Urinary bladder (tissue), 4 donors: ENCODE results near the gene ARMC5. TPM values are rescaled to one million over a fixed set of nuclear protein-coding genes. Genes with fewer than 3 reads are reported as not detected.
"Not testable (repeated sequence)": the region's sequence is repeated elsewhere in the genome, so short reads cannot be mapped to it uniquely, and the experiment has no call there.

Experiments
- DNase-seq: peaks from one replicate; pipeline ENCODE4 v3.0.0-alpha.2; 2015; ENCODE audit errors: extremely low spot score
- H3K27ac ChIP-seq: one replicate; pipeline ENCODE4 v1.5.1; 2013; ENCODE audit warnings: low read depth, mild to moderate bottlenecking, moderate library complexity
- H3K36me3 ChIP-seq: one replicate; pipeline ENCODE4 v1.6.1; 2013; ENCODE audit warnings: mild to moderate bottlenecking, moderate library complexity; ENCODE audit not compliant: insufficient read depth
- H3K4me1 ChIP-seq: one replicate; pipeline ENCODE4 v1.6.1; 2013; ENCODE audit warnings: mild to moderate bottlenecking, moderate library complexity; ENCODE audit not compliant: insufficient read depth
- H3K4me3 ChIP-seq: one replicate; pipeline ENCODE4 v1.5.1; 2013; ENCODE audit warnings: low read depth, low read length
- WGBS: extraction: QIAGEN DNeasy Blood & Tissue Kit; methylation state at CpG from one replicate; pipeline ENCODE4 v1.1.7; 2013; 5-methylcytosine and 5-hydroxymethylcytosine counted together
- polyA plus RNA-seq: library from polyadenylated mRNA; stranded (reverse); fragments of 200-250 nt; gene quantifications from one replicate; pipeline ENCODE4 v1.2.3, GENCODE V29; 2013
- total RNA-seq: library from RNA; depleted of rRNA; stranded (reverse); fragments of >200 nt; gene quantifications from one replicate; pipeline ENCODE4 v1.2.3, GENCODE V29; 2014
- donor health status: healthy with polysubstance abuse.
- donor health status: healthy.

Gene ARMC5
- total and polyA plus RNA-seq, 2 donors: 5.4 to 13.1 TPM

GRCh38 chr16:31427441-31428278, 31.6 kb upstream of the ARMC5 start:
- Histone ChIP-seq H3K27ac (no peak overlapping the region), H3K4me1 (no peaks in the 10 kb centered on the region), H3K4me3 (peak overlapping the region; percentile 47), H3K36me3 (no peaks in the 10 kb centered on the region)
- no peak for DNase-seq
- 17% methylated on average over 81 of the region's 83 CpGs for WGBS

- Histone ChIP-seq H3K4me3 (peak within 1 kb of the TSS; percentile 47), H3K4me1 (no peaks in the 10 kb centered on the region), H3K36me3 (no peaks in the 10 kb centered on the region), H3K27ac (no peak within 1 kb of the TSS)
- WGBS: 50% methylated on average over 7 of the region's 7 CpGs
- DNase-seq: no peak
These were observed 31.1 kb upstream of the ARMC5 start, which contains the start of gene COX6A2 for GRCh38 chr16:31428279-31428597. Gene COX6A2, minus strand, starts transcription at chr16:31428360. Its CDS starts 35 bp downstream, at chr16:31428325.

DNA sequence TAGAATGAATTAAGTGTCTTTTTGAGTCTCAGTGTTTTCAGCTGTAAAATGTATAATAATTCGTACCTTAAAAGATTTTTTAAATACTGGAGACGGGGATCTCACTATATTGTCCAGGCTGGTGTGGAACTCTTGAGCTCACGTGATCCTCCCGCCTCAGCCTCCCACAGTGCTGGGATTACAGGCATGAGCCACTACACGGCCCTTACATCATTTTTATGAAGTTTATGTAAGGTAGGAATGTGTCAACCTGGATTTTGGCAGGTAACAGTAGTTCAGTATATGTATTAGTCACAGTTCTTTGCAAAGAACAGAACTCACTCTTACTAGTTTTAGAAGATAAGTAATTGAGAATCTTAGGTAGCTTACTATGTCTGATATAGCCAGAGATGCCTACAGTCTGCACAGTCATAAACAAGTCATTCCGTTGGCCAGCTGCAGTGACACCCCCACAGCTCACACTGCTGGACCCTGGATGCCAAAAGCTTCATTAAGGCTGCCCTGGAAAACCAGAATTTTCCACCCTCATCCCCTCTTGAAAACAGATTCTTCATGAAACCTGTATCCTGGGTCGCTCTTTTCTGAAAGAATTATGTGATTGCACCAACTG, 30.6 kb upstream of the ARMC5 start:
- Histone ChIP-seq H3K36me3 (no peaks in the 10 kb centered on the region), H3K27ac (no peak overlapping the region), H3K4me3 (no peak overlapping the region), H3K4me1 (no peaks in the 10 kb centered on the region)
- DNase-seq: no peak
- 62% methylated on average over 7 of the region's 7 CpGs for WGBS

- H3K4me1 ChIP-seq: no peaks in the 10 kb centered on the region
- no peak overlapping the region for H3K27ac ChIP-seq
- 17% methylated on average over 1 of the region's 1 CpG for WGBS
- no peak for DNase-seq
- no peak overlapping the region for H3K4me3 ChIP-seq
- H3K36me3 ChIP-seq: no peaks in the 10 kb centered on the region
These were observed 30.0 kb upstream of the ARMC5 start for GRCh38 chr16:31429314-31429713.

DNA sequence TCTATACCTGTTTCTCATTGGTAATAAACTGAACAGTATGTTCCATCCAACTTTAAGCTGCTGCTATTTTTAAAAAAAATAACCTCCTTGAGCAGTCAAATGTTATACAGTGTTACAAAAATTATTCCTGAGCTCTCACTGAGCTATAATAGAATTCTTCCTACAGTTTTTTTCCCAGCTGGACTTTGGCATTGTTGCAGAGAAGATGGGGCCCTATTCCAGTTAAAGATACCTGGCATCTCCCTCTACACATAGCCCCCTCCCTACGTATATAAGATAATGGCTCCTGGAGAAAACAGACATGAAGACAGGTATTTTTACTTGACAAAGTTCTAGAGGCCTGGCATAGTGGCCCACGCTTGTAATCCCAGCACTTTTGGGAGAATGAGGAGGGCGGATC, 29.5 kb upstream of the ARMC5 start:
- no peak overlapping the region for H3K27ac ChIP-seq
- no peak overlapping the region for H3K4me3 ChIP-seq
- H3K36me3 ChIP-seq: no peaks in the 10 kb centered on the region
- no peak for DNase-seq
- H3K4me1 ChIP-seq: no peaks in the 10 kb centered on the region
- WGBS: 76% methylated on average over 3 of the region's 3 CpGs

GRCh38 chr16:31430380-31431052, 28.8 kb upstream of the ARMC5 start:
- H3K36me3 ChIP-seq: no peaks in the 10 kb centered on the region
- no peaks in the 10 kb centered on the region for H3K4me1 ChIP-seq
- no peak for DNase-seq
- no peak overlapping the region for H3K4me3 ChIP-seq
- WGBS: 56% methylated on average over 5 of the region's 5 CpGs
- H3K27ac ChIP-seq: no peak overlapping the region

DNA sequence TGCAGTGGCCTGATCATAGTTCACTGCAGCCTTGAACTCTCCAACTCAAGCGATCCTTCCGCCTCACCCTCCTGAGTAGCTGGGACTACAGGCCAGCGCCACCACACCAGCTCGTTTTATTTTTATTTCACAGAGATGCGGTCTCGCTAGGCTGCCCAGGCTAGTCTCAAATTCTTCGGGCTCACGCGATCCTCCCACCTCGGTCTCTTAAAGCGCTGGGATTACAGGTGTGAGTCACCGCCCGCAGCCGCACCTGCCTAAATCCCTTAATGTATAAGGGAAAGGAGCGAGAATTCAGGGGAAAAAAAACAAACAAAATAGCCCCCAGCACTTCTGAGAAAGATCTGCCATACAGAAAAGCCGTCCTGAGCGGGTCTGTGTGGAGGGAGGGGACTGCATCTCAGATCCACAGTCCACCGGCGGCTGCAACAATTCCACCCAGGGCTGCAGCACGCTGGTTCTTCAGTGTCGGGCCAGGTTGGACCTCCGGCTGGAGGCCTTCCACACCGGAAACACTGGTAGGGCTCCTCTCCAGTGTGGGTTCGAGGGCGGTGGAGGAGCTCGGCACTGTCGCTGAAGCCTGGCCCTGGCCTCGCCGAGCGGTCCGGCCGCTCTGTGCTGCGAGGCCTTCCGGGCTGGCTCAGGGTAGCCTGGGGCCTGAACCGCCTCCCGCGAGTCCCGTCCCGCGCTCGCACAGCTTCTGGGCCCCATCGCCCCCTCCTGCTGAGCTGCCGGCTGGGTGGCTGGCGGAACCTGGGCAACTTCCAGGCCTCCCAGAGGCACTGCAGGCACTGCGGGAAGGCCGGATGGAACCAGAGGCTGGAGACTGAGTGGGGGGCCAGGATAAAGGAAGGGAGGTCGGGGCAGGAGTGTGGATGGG, 23.7 kb upstream of the ARMC5 start:
- WGBS: 91% methylated on average over 47 of the region's 47 CpGs
- Histone ChIP-seq H3K4me1 (no peaks in the 10 kb centered on the region), H3K36me3 (no peaks in the 10 kb centered on the region), H3K4me3 (no peak overlapping the region), H3K27ac (no peak overlapping the region)
- no peak for DNase-seq

GRCh38 chr16:31436221-31437045, 22.9 kb upstream of the ARMC5 start:
- WGBS: 91% methylated on average over 44 of the region's 44 CpGs
- Histone ChIP-seq H3K4me3 (no peak overlapping the region), H3K36me3 (no peaks in the 10 kb centered on the region), H3K4me1 (no peaks in the 10 kb centered on the region), H3K27ac (no peak overlapping the region)
- no peak for DNase-seq

DNA sequence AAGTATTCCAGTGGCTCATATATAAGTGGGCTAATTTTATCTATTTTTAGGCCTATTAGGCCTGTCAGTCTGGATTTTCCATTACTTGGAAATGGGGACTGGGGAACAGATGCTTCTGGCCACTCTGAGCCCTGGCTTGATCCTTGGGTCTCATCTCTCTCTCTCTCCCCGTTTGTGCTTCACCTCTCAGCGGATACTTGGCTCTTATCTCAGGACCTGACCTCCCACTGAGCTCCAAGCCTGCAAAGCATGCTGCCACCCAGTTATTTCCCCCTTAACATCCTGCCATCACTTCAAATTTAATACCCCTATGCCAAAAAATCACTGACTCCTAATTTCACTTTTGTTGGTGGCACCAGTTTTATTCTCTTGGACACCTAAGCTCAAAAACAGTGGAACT, 20.9 kb upstream of the ARMC5 start:
- H3K4me1 ChIP-seq: peaks cover 3% of the 10 kb centered on the region
- no peak overlapping the region for H3K27ac ChIP-seq
- no peak overlapping the region for H3K4me3 ChIP-seq
- 46% methylated on average over 2 of the region's 2 CpGs for WGBS
- H3K36me3 ChIP-seq: no peaks in the 10 kb centered on the region
- no peak for DNase-seq

DNA sequence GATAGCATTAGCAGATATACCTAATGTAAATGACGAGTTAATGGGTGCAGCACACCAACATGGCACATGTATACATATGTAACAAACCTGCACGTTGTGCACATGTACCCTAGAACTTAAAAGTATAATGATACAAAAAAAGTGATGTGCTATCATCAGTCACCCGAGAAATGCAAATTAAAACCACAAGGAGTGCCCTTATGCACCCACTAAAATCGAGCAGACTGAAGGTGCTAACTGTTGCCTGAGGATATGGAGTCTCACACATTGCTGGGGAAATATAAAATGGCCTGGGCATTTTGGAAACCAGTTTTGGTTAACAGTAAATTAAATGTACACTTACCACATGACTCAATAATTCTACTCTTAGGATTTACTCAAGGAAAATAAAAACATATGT, 20.3 kb upstream of the ARMC5 start:
- H3K27ac ChIP-seq, DNase-seq, H3K4me1 ChIP-seq, H3K36me3 ChIP-seq, H3K4me3 ChIP-seq: not testable (repeated sequence)
- 52% methylated on average over 3 of the region's 4 CpGs for WGBS

DNA sequence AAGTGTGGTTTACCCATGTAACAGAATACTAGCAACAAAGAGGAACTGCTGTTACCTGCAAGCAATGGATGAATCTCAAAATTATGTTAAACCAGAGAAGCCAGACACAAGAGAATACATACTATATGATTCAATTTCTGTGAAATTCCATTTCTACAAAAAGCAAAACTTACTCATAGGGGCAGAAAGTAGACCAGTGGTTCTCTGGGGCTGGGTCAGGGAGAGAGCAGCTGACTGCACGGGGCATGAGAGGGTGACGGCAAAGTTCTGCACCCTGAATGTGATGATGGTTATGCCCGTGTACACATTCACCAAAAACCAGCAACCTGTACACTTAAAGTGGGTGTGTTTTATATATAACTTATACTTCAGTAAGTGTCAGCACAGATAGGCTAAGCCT, 19.8 kb upstream of the ARMC5 start:
- Histone ChIP-seq H3K4me3 (no peak overlapping the region), H3K27ac (no peak overlapping the region), H3K36me3 (no peaks in the 10 kb centered on the region), H3K4me1 (peaks cover 3% of the 10 kb centered on the region)
- 81% methylated on average over 3 of the region's 3 CpGs for WGBS
- no peak for DNase-seq

GRCh38 chr16:31440516-31441184, 18.7 kb upstream of the ARMC5 start:
- Histone ChIP-seq H3K27ac (no peak overlapping the region), H3K36me3 (no peaks in the 10 kb centered on the region), H3K4me1 (peaks cover 3% of the 10 kb centered on the region), H3K4me3 (no peak overlapping the region)
- 61% methylated on average over 4 of the region's 4 CpGs for WGBS
- DNase-seq: no peak
